H1 (cell line): ENCODE data around the gene TSHR. TPM values are rescaled to one million over a fixed set of nuclear protein-coding genes. Genes with fewer than 3 reads are reported as not detected.

ENCODE experiments used
- ASH2L ChIP-seq: fragments of 200-600, 300-600 bp; sonication (generic); IDR thresholded peaks from one replicate; pipeline ENCODE4 v1.7.1; 2017; ENCODE audit warnings: low read length
- CBX8 ChIP-seq: fragments of 300-800, 300-1000 bp; sonication (generic); IDR thresholded peaks from 2 replicates; pipeline ENCODE4 v1.7.1; 2016; ENCODE audit warnings: low read depth, low read length, borderline replicate concordance
- CEBPB ChIP-seq: IDR thresholded peaks from 2 replicates; pipeline ENCODE4 v1.6.1; 2012; ENCODE audit warnings: low read depth, low read length
- CHD1 ChIP-seq: IDR thresholded peaks from 2 replicates; pipeline ENCODE4 v1.6.1; 2012; ENCODE audit warnings: low read depth, low read length, improper control_type of control experiment
- CREB1 ChIP-seq: IDR thresholded peaks from 2 replicates; pipeline ENCODE4 v1.6.1; 2012; ENCODE audit warnings: inconsistent platforms
- CTCF ChIP-seq, 3 experiments: IDR thresholded peaks; 1 replicate in 2 of 3; 2 replicates in 1 of 3; pipeline versions ENCODE4 v1.5.1 to v1.6.1; 2011; ENCODE audit warnings: low read length in 3 of 3, mild to moderate bottlenecking in 3 of 3, inconsistent platforms in 2 of 3, low read depth in 1 of 3, moderate library complexity in 1 of 3; ENCODE audit not compliant: insufficient read depth in 1 of 3; ENCODE audit errors: control extremely low read depth in 1 of 3
- TAF7 ChIP-seq: optimal IDR thresholded peaks from 2 replicates; pipeline ENCODE3; 2011; ENCODE audit warnings: low read depth, mild to moderate bottlenecking, inconsistent platforms, low read length, moderate library complexity, borderline replicate concordance
- polyA plus RNA-seq, 7 experiments: library from polyadenylated mRNA; depleted of rRNA in 3 of 7; stranded (reverse) in 5 of 7; unstranded in 2 of 7; fragments of >200 nt in 5 of 7; fragments of 200-250 nt in 2 of 7; gene quantifications; 1 replicate in 5 of 7; 2 replicates in 1 of 7; 4 replicates in 1 of 7; pipeline versions ENCODE4 v1.2.1 to v1.2.3, GENCODE V29; 2011 to 2013; ENCODE audit warnings: missing spikeins in 2 of 7, mixed read lengths in 2 of 7
- total RNA-seq: library from RNA; stranded (reverse); fragmentation: NEBNext Ultra II Directional; extraction: Animal tissue kit (Norgen Biotek cat#: 25700); gene quantifications from 2 replicates; pipeline ENCODE4 v1.2.1, GENCODE V29; 2021

TSHR gene
- total and polyA plus RNA-seq, 2 of the 8 experiments (the other 6 are each of a cell fraction or from before 2014, with no cell fraction given), result 0.27 TPM; not detected in 1

GRCh38 chr14:80956922-80957321 lies 1.5 kb downstream of the TSHR start (continued):
- TF ChIP-seq CTCF (IDR thresholded peaks at IDR 0.05; ENCODE audit: control extremely low read depth in 1 of 3, insufficient read depth in 1 of 3, low read depth in 1 of 3, low read length in 3 of 3), result no peak
- no peak for TF ChIP-seq CEBPB
- TF ChIP-seq CREB1, result no peak
- no peak for TF ChIP-seq ASH2L
- TF ChIP-seq TAF7, result no peak
- TF ChIP-seq CBX8, result no peak
- TF ChIP-seq CHD1, result no peak
